Gastrocnemius medialis (tissue), 4 donors: ENCODE data around the gene SNW1.

Experiments used
- POLR2A ChIP-seq, 2 donors: fragments of 450-650 bp; IDR thresholded peaks; one replicate each; pipeline ENCODE4 v1.6.1; 2017; ENCODE audit warnings: antibody characterized with exemption in 2 of 2, mild to moderate bottlenecking in 2 of 2, moderate library complexity in 2 of 2
- TF ChIP-seq, protein P1 (sequence below), 5 experiments: fragments of 450-650 bp in 3 of 5; fragments of 200-600 bp in 2 of 5; sonication (generic) in 2 of 5; IDR thresholded peaks in 4 of 5; conservative IDR thresholded peaks in 1 of 5; 1 replicate in 4 of 5; 2 replicates in 1 of 5; pipeline ENCODE4 v1.5.1; 2016 to 2019; ENCODE audit warnings: antibody characterized with exemption in 5 of 5, mild to moderate bottlenecking in 3 of 5, moderate library complexity in 3 of 5

DNA sequence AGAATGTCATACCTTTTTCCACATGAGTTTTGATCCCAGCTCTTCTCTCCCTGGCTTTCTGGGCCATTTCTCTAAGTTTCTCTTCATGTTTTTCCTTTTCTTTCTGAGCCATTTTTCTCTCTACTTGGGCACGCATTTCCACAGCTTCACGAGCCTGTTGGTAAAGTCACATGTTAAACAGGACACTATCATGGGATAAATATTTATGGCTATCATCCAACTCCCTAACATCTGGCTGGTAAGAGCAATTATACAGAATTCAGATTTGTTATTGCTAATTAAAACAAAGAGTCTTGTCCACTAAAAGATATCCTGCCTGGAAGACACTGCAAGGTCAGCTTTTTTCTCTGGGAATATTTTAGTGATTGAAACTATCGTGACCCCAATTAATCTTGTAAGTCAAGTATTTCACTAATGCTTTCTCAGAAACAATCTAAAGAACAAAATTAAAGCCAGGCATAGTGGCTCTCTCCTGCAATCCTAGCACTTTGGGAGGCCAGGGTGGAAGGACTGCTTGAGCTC lies 29.9 kb downstream of the SNW1 start:
- no peak for TF ChIP-seq POLR2A (IDR thresholded peaks at IDR 0.05)
- TF ChIP-seq, protein P1, sequence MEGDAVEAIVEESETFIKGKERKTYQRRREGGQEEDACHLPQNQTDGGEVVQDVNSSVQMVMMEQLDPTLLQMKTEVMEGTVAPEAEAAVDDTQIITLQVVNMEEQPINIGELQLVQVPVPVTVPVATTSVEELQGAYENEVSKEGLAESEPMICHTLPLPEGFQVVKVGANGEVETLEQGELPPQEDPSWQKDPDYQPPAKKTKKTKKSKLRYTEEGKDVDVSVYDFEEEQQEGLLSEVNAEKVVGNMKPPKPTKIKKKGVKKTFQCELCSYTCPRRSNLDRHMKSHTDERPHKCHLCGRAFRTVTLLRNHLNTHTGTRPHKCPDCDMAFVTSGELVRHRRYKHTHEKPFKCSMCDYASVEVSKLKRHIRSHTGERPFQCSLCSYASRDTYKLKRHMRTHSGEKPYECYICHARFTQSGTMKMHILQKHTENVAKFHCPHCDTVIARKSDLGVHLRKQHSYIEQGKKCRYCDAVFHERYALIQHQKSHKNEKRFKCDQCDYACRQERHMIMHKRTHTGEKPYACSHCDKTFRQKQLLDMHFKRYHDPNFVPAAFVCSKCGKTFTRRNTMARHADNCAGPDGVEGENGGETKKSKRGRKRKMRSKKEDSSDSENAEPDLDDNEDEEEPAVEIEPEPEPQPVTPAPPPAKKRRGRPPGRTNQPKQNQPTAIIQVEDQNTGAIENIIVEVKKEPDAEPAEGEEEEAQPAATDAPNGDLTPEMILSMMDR (IDR thresholded peaks at IDR 0.05 in 4 of 5, conservative IDR thresholded peaks at IDR 0.05 in 1 of 5), result no peak
